CD4-positive, alpha-beta T cell treated with Interleukin-15 for 4 hours (primary cell): ENCODE measurements around the gene RALGAPA1.
"Not testable (repeated sequence)": the region's sequence is repeated elsewhere in the genome, so short reads cannot be mapped to it uniquely, and the experiment has no call there.

Experiments used
- DNase-seq: peaks from one replicate; pipeline ENCODE4 v3.0.0-alpha.2; 2020; ENCODE audit warnings: low spot score

Gene RALGAPA1

GRCh38 chr14:35808638-35809563 is at the start of gene RALGAPA1:
Gene RALGAPA1, minus strand, starts transcription at chr14:35809295. Its CDS starts 460 bp downstream, at chr14:35808835.
- peak; percentile 95 for DNase-seq

DNA sequence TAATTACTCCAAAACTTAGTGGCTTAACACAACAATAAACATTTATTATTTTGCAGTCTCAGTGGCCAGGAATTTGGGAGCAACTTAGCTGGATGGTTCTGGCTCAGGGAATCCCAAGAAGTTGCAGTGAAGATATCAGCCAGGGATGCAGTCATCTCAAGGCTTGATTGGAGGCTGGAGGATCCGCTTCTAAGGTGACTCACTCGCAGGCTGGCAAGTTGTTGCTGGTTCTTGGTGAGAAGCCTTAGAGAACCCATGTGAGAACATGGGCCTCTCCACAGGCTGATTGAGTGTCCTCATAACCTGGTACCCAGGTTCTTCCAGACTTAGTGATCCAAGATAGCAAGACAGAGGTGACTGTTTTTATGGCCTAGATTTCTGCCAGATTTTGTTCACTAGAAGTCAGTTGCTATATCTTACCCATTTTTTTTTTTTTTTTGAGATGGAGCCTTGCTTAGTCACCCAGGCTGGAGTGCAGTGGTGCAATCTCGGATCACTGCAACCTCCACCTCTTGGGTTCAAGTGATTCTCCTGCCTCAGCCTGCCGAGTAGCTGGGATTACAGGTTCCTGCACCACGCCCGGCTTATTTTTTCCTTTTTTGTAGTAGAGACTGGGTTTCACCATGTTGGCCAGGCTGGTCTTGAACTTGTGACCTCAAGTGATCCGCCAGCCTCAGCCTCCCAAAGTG is 49.6 kb upstream of the RALGAPA1 start:
- no peak for DNase-seq

DNA sequence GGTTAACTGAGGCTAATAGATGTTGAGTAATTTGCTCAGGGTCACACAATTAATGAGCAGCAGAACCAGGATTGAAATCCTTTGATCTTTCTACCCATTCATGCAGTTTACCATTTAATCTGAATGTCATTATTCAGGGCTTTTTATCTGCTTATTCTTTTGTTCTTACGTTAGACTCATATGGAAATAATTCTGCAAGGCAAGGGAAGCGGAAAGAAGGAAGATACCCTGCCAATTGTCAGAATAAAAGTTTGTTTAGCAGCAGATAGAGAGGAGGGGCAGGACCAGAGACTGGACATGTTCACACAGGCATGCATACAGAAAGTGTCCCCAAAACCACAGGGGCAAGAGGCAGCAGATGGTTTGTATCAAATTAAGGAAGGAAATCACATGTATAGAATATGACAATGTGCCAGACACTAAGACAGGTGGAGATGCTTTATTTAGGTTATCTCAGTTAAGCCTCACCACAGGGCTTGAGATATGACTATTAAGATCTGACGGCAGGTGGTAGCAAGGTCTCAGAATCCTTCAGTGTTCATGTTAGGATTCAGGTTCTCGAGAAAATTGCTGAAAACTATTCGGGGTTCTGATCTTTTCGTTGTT is 46.9 kb upstream of the RALGAPA1 start:
- no peak for DNase-seq

- DNase-seq = no peak
These were observed 45.7 kb upstream of the RALGAPA1 start for GRCh38 chr14:35854696-35855270.

- no peak for DNase-seq
These were observed 44.1 kb upstream of the RALGAPA1 start for GRCh38 chr14:35853225-35853624.

DNA sequence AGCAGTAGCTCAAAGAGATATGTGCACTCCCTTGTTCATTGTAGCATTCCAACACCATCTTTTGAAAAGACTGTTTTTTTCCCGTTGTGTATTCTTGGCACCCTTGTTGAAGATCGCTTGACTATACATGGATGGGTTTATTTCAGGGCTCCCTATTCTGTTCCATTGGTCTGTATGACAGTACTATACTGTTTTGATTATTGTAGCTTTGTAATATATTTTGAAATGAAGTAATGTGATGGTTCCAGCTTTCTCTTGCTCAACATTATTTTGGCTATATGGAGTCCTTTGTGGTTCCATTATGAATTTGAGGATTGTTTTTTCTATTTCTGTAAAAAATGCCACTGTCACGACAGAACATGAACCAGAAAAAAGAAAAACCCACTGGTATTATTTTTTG is 42.7 kb upstream of the RALGAPA1 start:
- no peak for DNase-seq

- DNase-seq = no peak
These were observed 40.0 kb upstream of the RALGAPA1 start for GRCh38 chr14:35849122-35849521.

GRCh38 chr14:35847636-35848035 is 38.5 kb upstream of the RALGAPA1 start:
- no peak for DNase-seq

- DNase-seq = no peak
These were observed 35.4 kb upstream of the RALGAPA1 start for GRCh38 chr14:35844494-35844893.

GRCh38 chr14:35842245-35842644 is 33.1 kb upstream of the RALGAPA1 start:
- DNase-seq = not testable (repeated sequence)

- not testable (repeated sequence) for DNase-seq
These were observed 32.6 kb upstream of the RALGAPA1 start for GRCh38 chr14:35841704-35842103.

DNA sequence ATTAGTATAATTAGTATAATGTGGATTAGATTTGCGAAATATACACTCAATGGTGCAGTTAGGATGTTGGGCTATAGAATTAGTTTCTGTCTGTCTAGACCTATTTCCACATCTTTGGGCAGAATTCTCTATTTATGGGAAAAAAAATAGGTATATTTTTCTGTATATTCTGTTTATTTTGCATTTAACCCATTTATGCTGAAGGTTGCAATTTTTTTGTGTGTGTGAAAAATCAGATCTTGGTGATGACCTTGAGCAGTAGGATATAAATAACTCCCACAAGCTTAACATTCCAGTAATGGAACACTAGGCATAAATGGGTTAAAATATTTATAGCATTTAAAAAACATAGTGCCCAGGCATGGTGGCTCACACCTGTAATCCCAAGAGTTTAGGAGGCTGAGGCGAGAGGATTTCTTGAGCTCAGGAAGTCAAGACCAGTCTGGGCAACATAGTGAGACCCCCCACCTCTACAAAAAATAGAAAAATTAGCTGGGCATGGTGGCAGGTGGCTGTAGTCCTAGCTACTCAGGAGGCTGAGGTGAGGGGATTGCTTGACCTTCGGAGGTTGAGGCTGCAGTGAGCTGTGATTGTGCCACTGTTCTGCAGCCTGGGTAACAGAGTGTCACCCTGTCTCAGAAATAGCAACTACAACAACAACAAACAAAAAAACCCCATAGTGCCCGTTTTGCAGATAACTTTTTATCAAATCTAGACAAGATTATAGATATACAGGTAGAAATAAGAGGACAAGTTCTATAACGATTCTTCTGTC is 26.3 kb upstream of the RALGAPA1 start:
- DNase-seq = no peak

DNA sequence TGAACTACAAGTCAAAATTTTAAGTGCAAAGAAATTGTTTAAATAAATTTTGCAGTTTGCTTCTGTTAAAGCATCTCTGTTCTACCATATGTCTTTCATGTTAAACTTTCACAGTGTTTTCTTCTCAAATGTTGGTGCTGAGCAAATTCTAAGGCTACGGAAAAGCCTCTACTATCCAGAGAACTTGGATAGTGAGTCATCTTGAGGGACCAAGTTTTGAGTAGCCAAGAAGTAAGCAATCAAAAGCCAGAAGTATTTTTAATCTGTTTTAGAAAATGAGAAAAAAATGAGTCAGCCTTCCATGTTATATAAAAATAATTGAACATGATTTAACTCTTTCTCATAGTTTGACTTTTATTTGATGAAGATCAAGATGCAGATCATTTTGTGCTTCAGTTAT is 20.4 kb upstream of the RALGAPA1 start:
- no peak for DNase-seq

- DNase-seq = no peak
These were observed 18.8 kb upstream of the RALGAPA1 start for GRCh38 chr14:35827678-35828472.

DNA sequence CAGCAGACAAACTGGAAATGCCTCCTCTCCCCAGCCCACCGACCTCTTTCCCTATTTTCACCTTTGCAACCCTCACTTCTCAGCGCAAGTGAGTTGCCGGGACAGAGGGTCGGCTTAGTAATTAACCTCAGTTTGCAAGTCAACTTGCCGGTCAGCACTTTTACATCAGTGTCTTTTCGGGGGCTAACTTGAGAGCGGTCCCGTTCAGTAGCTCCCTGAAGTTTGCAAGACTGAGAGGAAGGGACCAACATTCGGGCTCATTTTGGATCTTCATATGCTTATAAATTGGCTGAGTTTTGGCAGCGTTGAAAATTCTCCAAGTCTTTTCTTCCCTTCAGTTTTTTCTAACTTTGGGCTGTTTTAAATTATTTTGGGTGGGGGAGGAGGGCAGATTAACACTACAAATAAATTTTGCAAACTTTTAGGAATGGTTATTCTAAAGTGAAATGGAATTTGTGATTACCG is 17.9 kb upstream of the RALGAPA1 start:
- DNase-seq = no peak

GRCh38 chr14:35826218-35826951 is 17.3 kb upstream of the RALGAPA1 start, which contains the start of gene BRMS1L:
Gene BRMS1L, plus strand, starts transcription at chr14:35826338. Its CDS starts 179 bp downstream, at chr14:35826517.
- peak; percentile 96 for DNase-seq

DNA sequence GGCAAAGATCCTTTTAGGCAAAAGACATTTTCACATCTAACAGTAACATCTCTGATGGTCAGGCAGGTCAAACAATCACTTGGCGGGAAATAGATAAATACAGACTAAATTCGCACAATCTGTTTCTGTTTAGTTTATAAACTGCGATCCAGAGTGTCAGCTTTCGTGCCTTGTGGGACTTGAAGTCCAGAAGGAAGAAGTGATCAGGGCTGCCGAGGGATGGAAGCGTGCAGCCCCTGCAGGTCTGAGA is 16.8 kb upstream of the RALGAPA1 start:
- no peak for DNase-seq

GRCh38 chr14:35824446-35825165 is 15.5 kb upstream of the RALGAPA1 start:
- not testable (repeated sequence) for DNase-seq

DNA sequence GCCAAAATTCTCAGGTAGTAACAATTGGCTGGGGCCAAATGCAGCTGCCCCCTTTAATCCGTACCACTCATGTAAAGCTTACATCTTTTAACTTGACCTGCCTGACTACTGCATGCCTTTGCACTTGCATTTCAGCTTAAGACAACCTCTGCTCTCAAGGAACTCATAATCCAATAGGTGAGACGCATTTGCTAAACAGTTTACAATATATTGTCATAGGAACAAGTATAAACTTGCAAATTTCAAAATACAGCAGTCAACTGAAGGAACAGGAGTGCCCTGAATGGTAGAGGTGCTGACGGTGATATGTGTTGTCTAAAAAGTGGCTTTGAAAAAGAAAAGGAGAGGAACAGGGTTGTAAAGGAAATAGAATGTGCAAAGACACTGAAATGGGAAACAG is 13.4 kb upstream of the RALGAPA1 start:
- DNase-seq = no peak
